Vagina (tissue), 2 donors: Measurements from ENCODE around the gene FASTKD1.

Source experiments
- CTCF ChIP-seq, 3 experiments: fragments of 450-650 bp in 2 of 3; fragments of 200-600 bp in 1 of 3; sonication (generic) in 1 of 3; IDR thresholded peaks; one replicate each; pipeline ENCODE4 v1.5.1; 2017 to 2019; ENCODE audit warnings: antibody characterized with exemption in 3 of 3, mild to moderate bottlenecking in 2 of 3, moderate library complexity in 2 of 3
- POLR2A ChIP-seq, 2 donors: fragments of 450-650 bp; IDR thresholded peaks; one replicate each; pipeline ENCODE4 v1.6.1; 2017; ENCODE audit warnings: antibody characterized with exemption in 2 of 2, mild to moderate bottlenecking in 2 of 2, moderate library complexity in 2 of 2

GRCh38 chr2:169485650-169486138 lies 88.0 kb downstream of the FASTKD1 start:
- TF ChIP-seq POLR2A (IDR thresholded peaks at IDR 0.05) (no peak), CTCF (IDR thresholded peaks at IDR 0.05) (no peak)
